Parathyroid adenoma (tissue), 2 donors: ENCODE results near the gene EVA1A.

Experiments used
- H2AFZ ChIP-seq: fragments of 300-600 bp; sonication (generic); one replicate; pipeline ENCODE4 v1.7.0; 2017; ENCODE audit warnings: antibody characterized with exemption, mild to moderate bottlenecking
- H3K27ac ChIP-seq: fragments of 300-600 bp; sonication (generic); one replicate; pipeline ENCODE4 v1.7.0; 2017
- H3K27me3 ChIP-seq: fragments of 300-600 bp; sonication (generic); one replicate; pipeline ENCODE4 v1.7.0; 2017; ENCODE audit warnings: low read length; ENCODE audit not compliant: control insufficient read depth, insufficient read depth
- H3K36me3 ChIP-seq: fragments of 300-600 bp; sonication (generic); one replicate; pipeline ENCODE4 v1.7.0; 2017; ENCODE audit warnings: low read length; ENCODE audit not compliant: control insufficient read depth, insufficient read depth
- H3K4me1 ChIP-seq: fragments of 300-600 bp; sonication (generic); one replicate; pipeline ENCODE4 v1.7.0; 2017; ENCODE audit warnings: control low read depth
- H3K4me2 ChIP-seq: fragments of 300-600 bp; sonication (generic); one replicate; pipeline ENCODE4 v1.7.0; 2017; ENCODE audit warnings: low read length
- H3K4me3 ChIP-seq: fragments of 300-600 bp; sonication (generic); one replicate; pipeline ENCODE4 v1.7.0; 2017; ENCODE audit warnings: low read depth, low read length
- H3K79me2 ChIP-seq: fragments of 300-600 bp; sonication (generic); one replicate; pipeline ENCODE4 v1.7.0; 2017; ENCODE audit warnings: control low read depth
- H3K9ac ChIP-seq: fragments of 300-600 bp; sonication (generic); one replicate; pipeline ENCODE4 v1.7.0; 2017; ENCODE audit warnings: mild to moderate bottlenecking
- H3K9me3 ChIP-seq: fragments of 300-600 bp; sonication (generic); one replicate; pipeline ENCODE4 v1.7.0; 2017; ENCODE audit warnings: low read length; ENCODE audit not compliant: control insufficient read depth
- CTCF ChIP-seq: fragments of 300-600 bp; sonication (generic); IDR thresholded peaks from one replicate; pipeline ENCODE4 v1.7.0; 2017; ENCODE audit warnings: antibody characterized with exemption, mild to moderate bottlenecking
- donor health status: primary hyperparathyroidism.

EVA1A gene

GRCh38 chr2:75597949-75598348 lies 37.2 kb upstream of the EVA1A start:
- no peaks in the 10 kb centered on the region for H3K4me1 ChIP-seq
- H3K36me3 ChIP-seq = no peaks in the 10 kb centered on the region
- no peak for TF ChIP-seq CTCF
- H3K4me2 ChIP-seq = no peak overlapping the region
- no peak overlapping the region for H3K4me3 ChIP-seq
- no peaks in the 10 kb centered on the region for H3K27me3 ChIP-seq
- no peaks in the 10 kb centered on the region for H3K9me3 ChIP-seq
- no peak overlapping the region for H3K9ac ChIP-seq
- no peak overlapping the region for H2AFZ ChIP-seq
- no peak overlapping the region for H3K27ac ChIP-seq
- no peaks in the 10 kb centered on the region for H3K79me2 ChIP-seq

- no peak overlapping the region for H2AFZ ChIP-seq
- no peaks in the 10 kb centered on the region for H3K36me3 ChIP-seq
- no peaks in the 10 kb centered on the region for H3K79me2 ChIP-seq
- H3K27me3 ChIP-seq = no peaks in the 10 kb centered on the region
- H3K4me2 ChIP-seq = no peak overlapping the region
- H3K27ac ChIP-seq = no peak overlapping the region
- no peak overlapping the region for H3K9ac ChIP-seq
- H3K4me3 ChIP-seq = no peak overlapping the region
- TF ChIP-seq CTCF = no peak
- H3K4me1 ChIP-seq = no peaks in the 10 kb centered on the region
- no peaks in the 10 kb centered on the region for H3K9me3 ChIP-seq
Observed at GRCh38 chr2:75596784-75597183, 36.0 kb upstream of the EVA1A start.

- Histone ChIP-seq H3K27ac (no peak overlapping the region), H3K27me3 (no peaks in the 10 kb centered on the region), H3K9me3 (no peaks in the 10 kb centered on the region), H2AFZ (no peak overlapping the region), H3K4me1 (no peaks in the 10 kb centered on the region), H3K36me3 (no peaks in the 10 kb centered on the region), H3K79me2 (no peaks in the 10 kb centered on the region), H3K9ac (no peak overlapping the region), H3K4me2 (no peak overlapping the region), H3K4me3 (no peak overlapping the region)
- TF ChIP-seq CTCF = no peak
Observed at GRCh38 chr2:75595541-75596395, 35.0 kb upstream of the EVA1A start.

- Histone ChIP-seq H3K36me3 (no peaks in the 10 kb centered on the region), H3K9me3 (no peaks in the 10 kb centered on the region), H3K27me3 (no peaks in the 10 kb centered on the region), H3K4me1 (no peaks in the 10 kb centered on the region), H3K9ac (no peak overlapping the region), H3K79me2 (no peaks in the 10 kb centered on the region), H3K4me3 (no peak overlapping the region), H2AFZ (no peak overlapping the region), H3K27ac (no peak overlapping the region), H3K4me2 (no peak overlapping the region)
- TF ChIP-seq CTCF = no peak
Observed at GRCh38 chr2:75594596-75594995, 33.9 kb upstream of the EVA1A start.

- H3K9ac ChIP-seq = no peak overlapping the region
Observed at GRCh38 chr2:75592888-75593287, 32.1 kb upstream of the EVA1A start.

More at GRCh38 chr2:75592888-75593287, 32.1 kb upstream of the EVA1A start:
- Histone ChIP-seq H3K36me3 (no peaks in the 10 kb centered on the region), H3K4me2 (no peak overlapping the region), H3K27me3 (no peaks in the 10 kb centered on the region), H3K27ac (no peak overlapping the region), H2AFZ (no peak overlapping the region), H3K4me3 (no peak overlapping the region), H3K9me3 (no peaks in the 10 kb centered on the region), H3K4me1 (no peaks in the 10 kb centered on the region), H3K79me2 (no peaks in the 10 kb centered on the region)
- no peak for TF ChIP-seq CTCF
